Measurements from ENCODE around the gene EFCAB6. TPM values are rescaled to one million over a fixed set of nuclear protein-coding genes. Genes with fewer than 3 reads are reported as not detected.

Gene EFCAB6
- total RNA-seq, 4 donors from 2014 or later: 0.35 to 4.4 (median 0.94) TPM; not detected in 1

DNA sequence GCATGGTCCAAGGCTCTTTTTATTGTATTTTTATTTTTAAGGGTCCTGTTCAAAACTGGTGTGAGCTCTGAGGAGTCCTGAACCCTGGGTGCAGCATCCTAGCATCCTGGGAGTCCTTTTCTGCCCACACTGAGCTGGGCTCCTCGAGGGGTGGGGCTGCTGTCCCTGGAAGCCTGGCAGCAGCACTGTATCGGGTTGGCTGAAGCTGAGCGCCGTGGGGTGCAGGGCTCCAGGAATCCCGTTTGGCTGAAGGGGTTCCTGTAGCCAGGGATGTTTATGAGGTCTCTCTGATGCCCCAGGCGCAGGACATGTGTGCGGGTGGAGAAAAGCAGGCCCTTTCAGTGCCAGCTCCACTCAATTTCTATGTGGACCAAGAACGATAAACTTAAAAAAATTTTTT is 304.9 kb downstream of the EFCAB6 start:
- no peaks in the 10 kb centered on the region for H3K9me3 ChIP-seq
- H3K27ac ChIP-seq: no peak overlapping the region
- DNase-seq: peak in 1 of 3 donors; percentile 22
- no peaks in the 10 kb centered on the region for H3K36me3 ChIP-seq
- no peaks in the 10 kb centered on the region for H3K27me3 ChIP-seq
- no peaks in the 10 kb centered on the region for H3K4me1 ChIP-seq
- no peak overlapping the region for H3K4me3 ChIP-seq
- TF ChIP-seq CTCF (IDR thresholded peaks at IDR 0.05) (no peak), POLR2A (IDR thresholded peaks at IDR 0.05) (no peak)

DNA sequence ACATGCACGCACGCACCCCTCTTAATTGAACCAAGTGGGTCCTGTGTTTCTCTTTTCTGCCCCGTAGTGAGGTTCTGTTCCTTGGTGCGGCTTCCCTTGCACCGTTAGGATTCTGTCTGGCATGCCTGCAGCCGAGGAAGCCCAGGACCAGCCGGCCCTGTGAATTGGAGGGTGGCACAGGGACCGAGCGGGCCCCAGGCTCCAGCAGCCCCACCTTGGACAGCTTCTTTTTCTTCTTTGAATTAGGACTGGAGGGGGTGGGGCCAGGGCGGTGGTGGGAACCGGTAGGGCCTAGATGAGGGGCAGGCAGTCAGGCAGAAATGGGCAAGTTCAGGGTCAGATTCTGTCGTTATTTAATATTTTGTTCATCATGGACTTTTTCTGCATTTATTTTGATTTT is 305.6 kb downstream of the EFCAB6 start:
- no peaks in the 10 kb centered on the region for H3K9me3 ChIP-seq
- no peaks in the 10 kb centered on the region for H3K36me3 ChIP-seq
- H3K4me1 ChIP-seq: no peaks in the 10 kb centered on the region
- H3K4me3 ChIP-seq: no peak overlapping the region
- no peaks in the 10 kb centered on the region for H3K27me3 ChIP-seq
- TF ChIP-seq POLR2A (IDR thresholded peaks at IDR 0.05) (no peak), CTCF (IDR thresholded peaks at IDR 0.05) (no peak)
- no peak overlapping the region for H3K27ac ChIP-seq
- no peak for DNase-seq

GRCh38 chr22:43505896-43506295 is 306.2 kb downstream of the EFCAB6 start:
- Histone ChIP-seq H3K36me3 (no peaks in the 10 kb centered on the region), H3K9me3 (no peaks in the 10 kb centered on the region), H3K4me1 (no peaks in the 10 kb centered on the region), H3K4me3 (no peak overlapping the region), H3K27me3 (no peaks in the 10 kb centered on the region), H3K27ac (no peak overlapping the region)
- no peak for DNase-seq
- TF ChIP-seq POLR2A (IDR thresholded peaks at IDR 0.05) (no peak), CTCF (IDR thresholded peaks at IDR 0.05) (no peak)

GRCh38 chr22:43505423-43505822 is 306.7 kb downstream of the EFCAB6 start:
- DNase-seq: peak in 1 of 3 donors; percentile 21
- Histone ChIP-seq H3K4me3 (no peak overlapping the region), H3K27ac (no peak overlapping the region), H3K9me3 (no peaks in the 10 kb centered on the region), H3K4me1 (no peaks in the 10 kb centered on the region), H3K36me3 (no peaks in the 10 kb centered on the region), H3K27me3 (no peaks in the 10 kb centered on the region)
- TF ChIP-seq CTCF (IDR thresholded peaks at IDR 0.05) (no peak), POLR2A (IDR thresholded peaks at IDR 0.05) (no peak)

DNA sequence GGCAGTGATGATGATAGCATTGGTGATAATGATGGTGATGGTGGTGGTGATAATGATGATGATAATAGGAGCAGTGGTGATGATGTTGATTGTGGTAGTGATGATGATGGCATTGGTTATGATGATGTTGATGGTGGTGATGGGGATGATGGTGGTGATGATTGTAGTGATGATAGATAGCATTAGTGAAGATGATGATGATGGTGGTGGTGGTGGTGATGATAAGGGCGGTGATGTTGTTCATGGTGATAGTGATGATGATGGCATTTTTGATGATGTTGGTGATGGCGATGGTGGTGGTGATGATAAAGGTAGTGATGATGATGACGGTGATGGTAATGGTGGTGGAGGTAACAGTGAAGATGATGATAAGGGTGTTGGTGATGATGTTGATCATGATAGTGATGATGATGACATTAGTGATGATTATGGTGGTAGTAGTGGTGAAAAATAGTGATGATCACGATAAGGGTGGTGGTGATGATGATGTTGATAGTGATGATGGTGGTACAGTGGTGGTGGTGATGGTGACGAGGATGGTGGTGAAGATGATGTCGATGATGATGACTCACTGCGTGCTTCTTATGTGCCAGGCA is 307.3 kb downstream of the EFCAB6 start:
- no peaks in the 10 kb centered on the region for H3K9me3 ChIP-seq

More for the DNA sequence above, 307.3 kb downstream of the EFCAB6 start:
- no peak overlapping the region for H3K27ac ChIP-seq
- H3K4me1 ChIP-seq: no peaks in the 10 kb centered on the region
- no peak for DNase-seq
- no peaks in the 10 kb centered on the region for H3K36me3 ChIP-seq
- H3K4me3 ChIP-seq: no peak overlapping the region
- no peaks in the 10 kb centered on the region for H3K27me3 ChIP-seq
- TF ChIP-seq CTCF (IDR thresholded peaks at IDR 0.05): no peak

Measured in Peyer's patch (tissue), 4 donors.